Caco-2 (cell line): ENCODE results near the gene SPPL3. TPM values are rescaled to one million over a fixed set of nuclear protein-coding genes. Genes with fewer than 3 reads are reported as not detected.

Experiments used
- BruUV-seq: library from RNA; stranded (reverse); fragments of 400-500 nt; replicated peaks from 2 replicates; lab custom pipeline; 2021; lab: Mats Ljungman, UMichigan
- CTCF ChIA-PET: fragments of 300-600 bp; sonication (Branson Sonifier 250); formaldehyde crosslinking; loops from one replicate; lab custom pipeline; 2022; ENCODE audit warnings: antibody characterized with exemption; lab: Charles Lee
- POLR2A ChIA-PET: fragments of 300-600 bp; sonication (Branson Sonifier 250); formaldehyde crosslinking; loops from one replicate; lab custom pipeline; 2022; ENCODE audit warnings: antibody characterized with exemption; lab: Charles Lee
- DNase-seq, 2 experiments: peaks; one replicate each; pipeline versions ENCODE4 v3.0.0 to v3.0.0-alpha.2; 2020 to 2022
- H3K27me3 ChIP-seq: replicated peaks from 2 replicates; pipeline ENCODE4 v1.6.0; 2011; ENCODE audit warnings: low read length; ENCODE audit not compliant: control insufficient read depth, insufficient read depth
- H3K36me3 ChIP-seq: 2 replicates; pipeline ENCODE4 v1.5.1; 2011; ENCODE audit warnings: low read length; ENCODE audit not compliant: control insufficient read depth, insufficient read depth
- H3K4me1 ChIP-seq: fragments of 250-450 bp; sonication (Bioruptor Pico); 2 replicates; pipeline ENCODE4 v1.5.1; 2020; ENCODE audit warnings: mild to moderate bottlenecking
- H3K4me3 ChIP-seq: 2 replicates; pipeline ENCODE4 v1.5.1; 2011; ENCODE audit warnings: low read depth, mild to moderate bottlenecking, control low read depth, low read length
- H3K9me3 ChIP-seq: fragments of 250-450 bp; sonication (Bioruptor Pico); 2 replicates; pipeline ENCODE4 v1.5.1; 2020; ENCODE audit warnings: mild to moderate bottlenecking, moderate library complexity
- H3K27ac Mint-ChIP-seq: one replicate; pipeline ENCODE4 v1.8.0; 2022; ENCODE audit warnings: mixed read lengths; ENCODE audit not compliant: unreplicated experiment
- H3K27me3 Mint-ChIP-seq: one replicate; pipeline ENCODE4 v1.8.0; 2022; ENCODE audit warnings: mixed read lengths; ENCODE audit not compliant: insufficient read depth, unreplicated experiment
- H3K36me3 Mint-ChIP-seq: one replicate; pipeline ENCODE4 v1.8.0; 2022; ENCODE audit warnings: mild to moderate bottlenecking, mixed read lengths; ENCODE audit not compliant: insufficient read depth, unreplicated experiment
- H3K4me1 Mint-ChIP-seq: one replicate; pipeline ENCODE4 v1.8.0; 2022; ENCODE audit warnings: low read depth, mixed read lengths; ENCODE audit not compliant: unreplicated experiment
- H3K4me3 Mint-ChIP-seq: one replicate; pipeline ENCODE4 v1.8.0; 2022; ENCODE audit warnings: mild to moderate bottlenecking, moderate library complexity, mixed read lengths; ENCODE audit not compliant: unreplicated experiment
- H3K9me3 Mint-ChIP-seq: one replicate; pipeline ENCODE4 v1.8.0; 2022; ENCODE audit warnings: mixed read lengths; ENCODE audit not compliant: unreplicated experiment
- CTCF ChIP-seq, 2 experiments: fragments of 200-600 bp in 1 of 2; IDR thresholded peaks; 1 replicate in 1 of 2; 2 replicates in 1 of 2; pipeline versions ENCODE4 v1.5.1 to v1.8.0; 2011 to 2022; ENCODE audit warnings: antibody characterized with exemption in 1 of 2, control low read depth in 1 of 2, inconsistent platforms in 1 of 2, low read depth in 1 of 2, low read length in 1 of 2, mild to moderate bottlenecking in 1 of 2, moderate library complexity in 1 of 2; ENCODE audit not compliant: insufficient read depth in 1 of 2, severe bottlenecking in 1 of 2, unreplicated experiment in 1 of 2
- intact Hi-C: fragments of 100-400 bp; cut with micrococcal nuclease; formaldehyde crosslinking; loops from one replicate; pipeline ENCODE4 v1.10.0; 2022; ENCODE audit not compliant: unreplicated experiment
- total RNA-seq: library from RNA; stranded (reverse); gene quantifications from 2 replicates; pipeline ENCODE4 v1.2.3, GENCODE V29; 2022

SPPL3 gene
- total RNA-seq, 1 experiment from 2014 or later = 63.4 TPM

- H3K4me3 Mint-ChIP-seq = no peak overlapping the region
- BruUV-seq = no TSS peak
- CTCF ChIA-PET = no interaction called here
Measured at GRCh38 chr12:120909633-120910298, 5.6 kb upstream of the SPPL3 start.

GRCh38 chr12:120905856-120906384 lies 1.8 kb upstream of the SPPL3 start:
- no peaks in the 10 kb centered on the region for H3K27me3 Mint-ChIP-seq
- Histone ChIP-seq H3K4me3 (no peak overlapping the region), H3K27me3 (no peaks in the 10 kb centered on the region), H3K4me1 (no peaks in the 10 kb centered on the region), H3K36me3 (no peaks in the 10 kb centered on the region; the same call in 1 of the 2 replicates), H3K9me3 (no peaks in the 10 kb centered on the region)
- H3K36me3 Mint-ChIP-seq = peaks cover 19% of the 10 kb centered on the region
- no TSS peak for BruUV-seq
- CTCF ChIA-PET = no interaction called here
- intact Hi-C loops = no loop called here
- no peak overlapping the region for H3K27ac Mint-ChIP-seq
- H3K4me3 Mint-ChIP-seq = no peak overlapping the region
- POLR2A ChIA-PET = no interaction called here
- H3K4me1 Mint-ChIP-seq = peaks cover 25% of the 10 kb centered on the region
- H3K9me3 Mint-ChIP-seq = no peaks in the 10 kb centered on the region
- no peak for TF ChIP-seq CTCF (IDR thresholded peaks at IDR 0.05; ENCODE audit: insufficient read depth in 1 of 2, low read depth in 1 of 2, low read length in 1 of 2, severe bottlenecking in 1 of 2, unreplicated experiment in 1 of 2)
- DNase-seq = no peak

More at GRCh38 chr12:120909633-120910298, 5.6 kb upstream of the SPPL3 start:
- H3K4me1 ChIP-seq = no peaks in the 10 kb centered on the region
- H3K27me3 ChIP-seq = no peaks in the 10 kb centered on the region
- TF ChIP-seq CTCF (IDR thresholded peaks at IDR 0.05; ENCODE audit: insufficient read depth in 1 of 2, low read depth in 1 of 2, low read length in 1 of 2, severe bottlenecking in 1 of 2, unreplicated experiment in 1 of 2) = no peak
- H3K36me3 Mint-ChIP-seq = no peaks in the 10 kb centered on the region
- H3K27me3 Mint-ChIP-seq = no peaks in the 10 kb centered on the region
- peaks cover 5% of the 10 kb centered on the region for H3K4me1 Mint-ChIP-seq
- no peak overlapping the region for H3K27ac Mint-ChIP-seq
- DNase-seq = no peak
- POLR2A ChIA-PET = no interaction called here
- H3K9me3 Mint-ChIP-seq = no peaks in the 10 kb centered on the region
- no peaks in the 10 kb centered on the region for H3K9me3 ChIP-seq
- intact Hi-C loops = no loop called here
- H3K4me3 ChIP-seq = no peak overlapping the region
- H3K36me3 ChIP-seq = no peaks in the 10 kb centered on the region

GRCh38 chr12:120903412-120904196 lies 554 bp downstream of the SPPL3 start:
- H3K4me3 ChIP-seq = peak overlapping the region; percentile 92
- no peaks in the 10 kb centered on the region for H3K27me3 ChIP-seq
- H3K27ac Mint-ChIP-seq = peak overlapping the region; percentile 88
- H3K4me3 Mint-ChIP-seq = peak overlapping the region; percentile 97
- BruUV-seq = no TSS peak
- CTCF ChIA-PET = interaction anchor here (0.6 to 1.1 kb wide), 3 partner anchors 75 to 106 kb away, joined by 3 read pairs; partner anchors contain the start of gene HNF1A
- DNase-seq = peak; percentile 67 to 77
- H3K36me3 ChIP-seq = no peaks in the 10 kb centered on the region; the same call in 1 of the 2 replicates
- no peaks in the 10 kb centered on the region for H3K9me3 Mint-ChIP-seq
- peaks cover 37% of the 10 kb centered on the region for H3K36me3 Mint-ChIP-seq
- no peaks in the 10 kb centered on the region for H3K9me3 ChIP-seq
- peaks cover 25% of the 10 kb centered on the region for H3K4me1 Mint-ChIP-seq
- TF ChIP-seq CTCF (IDR thresholded peaks at IDR 0.05; ENCODE audit: insufficient read depth in 1 of 2, low read depth in 1 of 2, low read length in 1 of 2, severe bottlenecking in 1 of 2, unreplicated experiment in 1 of 2) = no peak
- no peaks in the 10 kb centered on the region for H3K27me3 Mint-ChIP-seq
- intact Hi-C loops = no loop called here
- H3K4me1 ChIP-seq = no peaks in the 10 kb centered on the region
- POLR2A ChIA-PET = no interaction called here
